GM20000 (cell line): Measurements from ENCODE around the gene MRPL24.
"Not testable (repeated sequence)": the region's sequence is repeated elsewhere in the genome, so short reads cannot be mapped to it uniquely, and the experiment has no call there.

Experiments
- DNase-seq: peaks from one replicate; pipeline ENCODE4 v3.0.0; 2012; ENCODE audit warnings: low spot score
- CTCF ChIP-seq: IDR thresholded peaks from 2 replicates; pipeline ENCODE4 v1.5.1; 2012; ENCODE audit warnings: mild to moderate bottlenecking, control low read depth; ENCODE audit errors: extremely low read depth, missing control alignments

The MRPL24 gene

GRCh38 chr1:156767101-156767878 lies 26.4 kb upstream of the MRPL24 start, which contains the start of gene PRCC:
Gene PRCC, plus strand, starts transcription at chr1:156767535. Its CDS starts 237 bp downstream, at chr1:156767772.
- no peak for TF ChIP-seq CTCF
- peak; percentile 90 for DNase-seq

- TF ChIP-seq CTCF = no peak
- no peak for DNase-seq
Measured at GRCh38 chr1:156766298-156767100, 25.6 kb upstream of the MRPL24 start.

- no peak for TF ChIP-seq CTCF
- no peak for DNase-seq
Measured at GRCh38 chr1:156765666-156766065, 24.8 kb upstream of the MRPL24 start.

GRCh38 chr1:156765136-156765535 lies 24.2 kb upstream of the MRPL24 start:
- not testable (repeated sequence) for DNase-seq

GRCh38 chr1:156760796-156761104 lies 19.9 kb upstream of the MRPL24 start:
- no peak for DNase-seq
- no peak for TF ChIP-seq CTCF

GRCh38 chr1:156760092-156760795 lies 19.4 kb upstream of the MRPL24 start:
- TF ChIP-seq CTCF = no peak
- no peak for DNase-seq

GRCh38 chr1:156757572-156758253 lies 16.8 kb upstream of the MRPL24 start:
- not testable (repeated sequence) for DNase-seq

GRCh38 chr1:156756355-156756754 lies 15.5 kb upstream of the MRPL24 start:
- DNase-seq = no peak
- TF ChIP-seq CTCF = no peak
